Daoy (cell line): ENCODE results near the gene BSN. TPM values are rescaled to one million over a fixed set of nuclear protein-coding genes. Genes with fewer than 3 reads are reported as not detected.
"Not testable (repeated sequence)": the region's sequence is repeated elsewhere in the genome, so short reads cannot be mapped to it uniquely, and the experiment has no call there.

Source experiments
- DNase-seq: peaks from one replicate; pipeline ENCODE4 v3.0.0-alpha.2; 2015; ENCODE audit warnings: low read depth
- total RNA-seq: library from RNA; depleted of rRNA; stranded (reverse); fragments of >200 nt; shearing (Covaris generic); gene quantifications from 2 replicates; pipeline ENCODE4 v1.2.3, GENCODE V29; 2014

BSN gene
- total RNA-seq, 1 experiment from 2014 or later, result 0.29 TPM

GRCh38 chr3:49671291-49672288, 117.3 kb downstream of the BSN start:
- peak; percentile 58 for DNase-seq

GRCh38 chr3:49673121-49673714, 118.9 kb downstream of the BSN start:
- DNase-seq, result peak; percentile 11

GRCh38 chr3:49673715-49674496, 119.6 kb downstream of the BSN start, which contains the start of gene APEH:
APEH (plus strand) TSS chr3:49674351; CDS start chr3:49674402, 51 bp downstream.
- peak; percentile 98 for DNase-seq

- no peak for DNase-seq
These were observed 120.3 kb downstream of the BSN start for GRCh38 chr3:49674497-49674983.

GRCh38 chr3:49675912-49676311, 121.6 kb downstream of the BSN start:
- no peak for DNase-seq

GRCh38 chr3:49680493-49681231, 126.4 kb downstream of the BSN start:
- DNase-seq, result no peak

- DNase-seq, result no peak
These were observed 126.9 kb downstream of the BSN start for GRCh38 chr3:49681232-49681522.

GRCh38 chr3:49681543-49681942, 127.3 kb downstream of the BSN start:
- DNase-seq, result no peak

- DNase-seq, result no peak
These were observed 128.9 kb downstream of the BSN start for GRCh38 chr3:49683162-49683561.

- not testable (repeated sequence) for DNase-seq
These were observed 130.2 kb downstream of the BSN start for GRCh38 chr3:49684453-49684852.

GRCh38 chr3:49685103-49685502, 130.8 kb downstream of the BSN start:
- DNase-seq, result not testable (repeated sequence)

GRCh38 chr3:49685846-49686245, 131.6 kb downstream of the BSN start:
- DNase-seq, result not testable (repeated sequence)

GRCh38 chr3:49686346-49686745, 132.1 kb downstream of the BSN start:
- not testable (repeated sequence) for DNase-seq

- peak; percentile 63 for DNase-seq
These were observed 132.6 kb downstream of the BSN start for GRCh38 chr3:49686769-49687423.

- not testable (repeated sequence) for DNase-seq
These were observed 133.1 kb downstream of the BSN start for GRCh38 chr3:49687424-49687795.

- not testable (repeated sequence) for DNase-seq
These were observed 134.2 kb downstream of the BSN start for GRCh38 chr3:49688338-49689045.

GRCh38 chr3:49689046-49689907, 135.0 kb downstream of the BSN start, which contains the start of the genes MST1 and RNF123:
MST1 (minus strand) TSS chr3:49689474; CDS start chr3:49688691, 783 bp downstream.
RNF123 (plus strand) TSS chr3:49689557; CDS start chr3:49691166, 1,609 bp downstream.
- DNase-seq, result peak; percentile 94

GRCh38 chr3:49689908-49690624, 135.8 kb downstream of the BSN start:
- not testable (repeated sequence) for DNase-seq
